Liver (tissue), 9 donors: ENCODE measurements around the gene HIVEP2. TPM values are rescaled to one million over a fixed set of nuclear protein-coding genes. Genes with fewer than 3 reads are reported as not detected.

Experiments used
- DNase-seq: peaks from one replicate; pipeline ENCODE4 v3.0.0-alpha.2; 2017; ENCODE audit warnings: low spot score
- H3K27ac ChIP-seq, 2 donors: one replicate each; pipeline ENCODE4 v1.7.0; 2013; ENCODE audit warnings: inconsistent platforms in 2 of 2, low read length in 2 of 2, control low read depth in 1 of 2, low read depth in 1 of 2, mild to moderate bottlenecking in 1 of 2
- H3K27me3 ChIP-seq, 4 donors: one replicate each; pipeline versions ENCODE4 v1.6.1 to v1.7.0; 2013; ENCODE audit warnings: low read length in 3 of 4, inconsistent platforms in 1 of 4, mild to moderate bottlenecking in 1 of 4, moderate library complexity in 1 of 4; ENCODE audit not compliant: control insufficient read depth in 4 of 4, insufficient read depth in 4 of 4
- H3K36me3 ChIP-seq, 4 donors: one replicate each; pipeline versions ENCODE4 v1.6.1 to v1.7.0; 2013; ENCODE audit warnings: low read length in 3 of 4, mild to moderate bottlenecking in 3 of 4, low read depth in 1 of 4, moderate library complexity in 1 of 4; ENCODE audit not compliant: control insufficient read depth in 4 of 4, insufficient read depth in 3 of 4
- H3K4me1 ChIP-seq, 4 donors: one replicate each; pipeline versions ENCODE4 v1.6.1 to v1.7.0; 2013; ENCODE audit warnings: low read length in 3 of 4, mild to moderate bottlenecking in 3 of 4, moderate library complexity in 1 of 4; ENCODE audit not compliant: control insufficient read depth in 4 of 4, insufficient read depth in 4 of 4
- H3K4me3 ChIP-seq, 3 donors: one replicate each; pipeline versions ENCODE4 v1.6.1 to v1.7.0; 2013; ENCODE audit warnings: low read length in 3 of 3, control low read depth in 1 of 3, low read depth in 1 of 3, mild to moderate bottlenecking in 1 of 3
- H3K9ac ChIP-seq, 2 donors: one replicate each; pipeline ENCODE4 v1.7.0; 2013; ENCODE audit warnings: low read length in 2 of 2, mild to moderate bottlenecking in 2 of 2, moderate library complexity in 2 of 2, control low read depth in 1 of 2, low read depth in 1 of 2
- H3K9me3 ChIP-seq, 4 donors: one replicate each; pipeline versions ENCODE4 v1.6.1 to v1.7.0; 2013; ENCODE audit warnings: low read length in 3 of 4; ENCODE audit not compliant: control insufficient read depth in 4 of 4
- EGR1 ChIP-seq, 2 donors: IDR thresholded peaks; 2 replicates each; pipeline ENCODE4 v1.6.1; 2016 to 2018; ENCODE audit warnings: antibody characterized with exemption in 2 of 2, low read depth in 2 of 2
- FOXA1 ChIP-seq: IDR thresholded peaks from 2 replicates; pipeline ENCODE4 v1.6.1; 2016; ENCODE audit warnings: antibody characterized with exemption
- GABPA ChIP-seq, 2 donors: IDR thresholded peaks in 1 of 2; conservative IDR thresholded peaks in 1 of 2; 2 replicates each; pipeline ENCODE4 v1.6.1; 2016; ENCODE audit warnings: antibody characterized with exemption in 2 of 2, mild to moderate bottlenecking in 1 of 2, moderate library complexity in 1 of 2
- HNF4A ChIP-seq, 2 donors: conservative IDR thresholded peaks; 2 replicates each; pipeline ENCODE4 v1.6.1; 2016; ENCODE audit warnings: antibody characterized with exemption in 2 of 2, mild to moderate bottlenecking in 2 of 2
- HNF4G ChIP-seq: IDR thresholded peaks from 2 replicates; pipeline ENCODE4 v1.6.1; 2016; ENCODE audit warnings: antibody characterized with exemption
- JUND ChIP-seq, 2 donors: IDR thresholded peaks; 2 replicates each; pipeline ENCODE4 v1.6.1; 2016; ENCODE audit warnings: antibody characterized with exemption in 2 of 2
- NR2F2 ChIP-seq: IDR thresholded peaks from 2 replicates; pipeline ENCODE4 v1.6.1; 2016; ENCODE audit warnings: antibody characterized with exemption
- RAD21 ChIP-seq, 2 donors: IDR thresholded peaks; 2 replicates each; pipeline ENCODE4 v1.6.1; 2016; ENCODE audit warnings: antibody characterized with exemption in 2 of 2, mild to moderate bottlenecking in 2 of 2
- RXRA ChIP-seq, 2 donors: IDR thresholded peaks; 2 replicates each; pipeline ENCODE4 v1.6.1; 2017 to 2018; ENCODE audit warnings: antibody characterized with exemption in 2 of 2, mild to moderate bottlenecking in 1 of 2
- SP1 ChIP-seq: IDR thresholded peaks from 2 replicates; pipeline ENCODE4 v1.6.1; 2018; ENCODE audit warnings: antibody characterized with exemption, mild to moderate bottlenecking
- YY1 ChIP-seq: IDR thresholded peaks from 2 replicates; pipeline ENCODE4 v1.6.1; 2016; ENCODE audit warnings: antibody characterized with exemption, mild to moderate bottlenecking
- WGBS: extraction: QIAGEN DNeasy Blood & Tissue Kit; methylation state at CpG from one replicate; pipeline ENCODE4 v1.1.7; 2013; 5-methylcytosine and 5-hydroxymethylcytosine counted together
- polyA plus RNA-seq, 2 donors: library from polyadenylated mRNA; stranded (reverse) in 1 of 2; unstranded in 1 of 2; fragments of 200-250 nt in 1 of 2; fragments of >200 nt in 1 of 2; fragmentation: Nextera tagmentation in 1 of 2; extraction: Ambion mirVana in 1 of 2; gene quantifications; one replicate each; pipeline versions ENCODE4 v1.2.1 to v1.2.3, GENCODE V29; 2013 to 2015
- total RNA-seq, 2 donors: library from RNA; depleted of rRNA; stranded (reverse); fragments of >200 nt; gene quantifications; one replicate each; pipeline ENCODE4 v1.2.3, GENCODE V29; 2014
- TF ChIP-seq, protein P1 (sequence below): IDR thresholded peaks from 2 replicates; pipeline ENCODE4 v1.6.1; 2016; ENCODE audit warnings: antibody characterized with exemption
- TF ChIP-seq, protein P2 (sequence below): IDR thresholded peaks from 2 replicates; pipeline ENCODE4 v1.6.1; 2016; ENCODE audit warnings: antibody characterized with exemption
- TF ChIP-seq, protein P3 (sequence below): IDR thresholded peaks from 2 replicates; pipeline ENCODE4 v1.6.1; 2016; ENCODE audit warnings: antibody characterized with exemption
- donor health status: healthy.
- donor health status: healthy.
- donor health status: healthy.
- donor health status: healthy.
- donor health status: healthy.

HIVEP2 gene
- total and polyA plus RNA-seq, 4 donors: 0.82 to 6.6 (median 1.3) TPM

DNA sequence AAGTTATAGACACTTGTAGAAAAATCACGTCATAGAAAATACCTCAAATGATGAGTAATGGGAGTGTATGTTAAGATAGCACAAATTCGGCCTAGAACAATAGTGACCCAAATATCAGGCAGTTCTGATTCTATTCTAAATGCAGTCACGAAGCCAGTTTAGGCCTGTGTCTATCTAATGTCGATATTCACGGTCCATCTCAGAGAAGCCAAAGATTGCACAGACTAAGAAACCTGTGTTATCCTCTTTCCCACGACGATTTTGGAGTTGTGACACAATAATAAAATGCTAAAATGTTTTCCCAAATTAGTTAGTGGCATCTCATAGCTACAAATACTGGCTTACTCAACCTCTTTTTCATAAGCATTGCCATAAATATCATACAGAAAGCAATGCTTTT, 4.0 kb downstream of the HIVEP2 start (continued):
- TF ChIP-seq, protein P1, sequence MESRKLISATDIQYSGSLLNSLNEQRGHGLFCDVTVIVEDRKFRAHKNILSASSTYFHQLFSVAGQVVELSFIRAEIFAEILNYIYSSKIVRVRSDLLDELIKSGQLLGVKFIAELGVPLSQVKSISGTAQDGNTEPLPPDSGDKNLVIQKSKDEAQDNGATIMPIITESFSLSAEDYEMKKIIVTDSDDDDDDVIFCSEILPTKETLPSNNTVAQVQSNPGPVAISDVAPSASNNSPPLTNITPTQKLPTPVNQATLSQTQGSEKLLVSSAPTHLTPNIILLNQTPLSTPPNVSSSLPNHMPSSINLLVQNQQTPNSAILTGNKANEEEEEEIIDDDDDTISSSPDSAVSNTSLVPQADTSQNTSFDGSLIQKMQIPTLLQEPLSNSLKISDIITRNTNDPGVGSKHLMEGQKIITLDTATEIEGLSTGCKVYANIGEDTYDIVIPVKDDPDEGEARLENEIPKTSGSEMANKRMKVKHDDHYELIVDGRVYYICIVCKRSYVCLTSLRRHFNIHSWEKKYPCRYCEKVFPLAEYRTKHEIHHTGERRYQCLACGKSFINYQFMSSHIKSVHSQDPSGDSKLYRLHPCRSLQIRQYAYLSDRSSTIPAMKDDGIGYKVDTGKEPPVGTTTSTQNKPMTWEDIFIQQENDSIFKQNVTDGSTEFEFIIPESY: no peak
- TF ChIP-seq JUND (IDR thresholded peaks at IDR 0.05) (no peak), RXRA (IDR thresholded peaks at IDR 0.05) (no peak), EGR1 (IDR thresholded peaks at IDR 0.05; ENCODE audit: low read depth in 2 of 2) (no peak), NR2F2 (no peak), SP1 (no peak), HNF4A (conservative IDR thresholded peaks at IDR 0.05) (no peak)

DNA sequence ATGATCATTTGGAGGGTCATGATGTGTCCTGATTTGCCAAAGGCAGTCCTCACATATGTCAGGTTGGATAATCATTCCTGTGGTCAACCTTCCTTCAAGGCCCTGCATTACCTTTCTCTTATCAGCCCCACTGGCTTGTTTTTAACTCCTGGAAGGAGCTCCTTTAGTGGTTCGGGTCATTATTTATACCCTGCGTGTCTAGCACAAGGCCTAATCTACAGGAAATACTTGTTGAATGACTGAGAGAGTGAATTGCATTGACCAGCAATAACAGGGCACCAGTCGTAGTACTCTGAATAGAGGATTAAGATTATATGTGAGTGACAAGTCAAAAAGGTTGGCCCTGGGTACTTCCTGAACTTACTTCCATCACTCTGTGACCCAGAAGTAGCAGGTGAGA, 4.5 kb downstream of the HIVEP2 start:
- WGBS: 80% methylated on average over 3 of the region's 3 CpGs
- H3K27ac ChIP-seq: no peak overlapping the region
- no peak overlapping the region for H3K4me3 ChIP-seq
- no peak for DNase-seq
- H3K27me3 ChIP-seq: no peaks in the 10 kb centered on the region
- no peaks in the 10 kb centered on the region for H3K9me3 ChIP-seq
- no peak for TF ChIP-seq RXRA (IDR thresholded peaks at IDR 0.05)
- no peak for TF ChIP-seq RAD21 (IDR thresholded peaks at IDR 0.05)
- TF ChIP-seq, protein P2, sequence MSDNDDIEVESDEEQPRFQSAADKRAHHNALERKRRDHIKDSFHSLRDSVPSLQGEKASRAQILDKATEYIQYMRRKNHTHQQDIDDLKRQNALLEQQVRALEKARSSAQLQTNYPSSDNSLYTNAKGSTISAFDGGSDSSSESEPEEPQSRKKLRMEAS: no peak
- TF ChIP-seq FOXA1: no peak
- no peak for TF ChIP-seq SP1
- TF ChIP-seq, protein P1: no peak
- no peak for TF ChIP-seq JUND (IDR thresholded peaks at IDR 0.05)
- TF ChIP-seq YY1: no peak
- TF ChIP-seq, protein P3, sequence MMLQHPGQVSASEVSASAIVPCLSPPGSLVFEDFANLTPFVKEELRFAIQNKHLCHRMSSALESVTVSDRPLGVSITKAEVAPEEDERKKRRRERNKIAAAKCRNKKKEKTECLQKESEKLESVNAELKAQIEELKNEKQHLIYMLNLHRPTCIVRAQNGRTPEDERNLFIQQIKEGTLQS: no peak
- TF ChIP-seq EGR1 (IDR thresholded peaks at IDR 0.05; ENCODE audit: low read depth in 2 of 2): no peak
- no peak for TF ChIP-seq NR2F2
- H3K36me3 ChIP-seq: no peaks in the 10 kb centered on the region
- no peak overlapping the region for H3K9ac ChIP-seq
- H3K4me1 ChIP-seq: peaks cover 0 to 14% (median 8%) of the 10 kb centered on the region in 4 donors

DNA sequence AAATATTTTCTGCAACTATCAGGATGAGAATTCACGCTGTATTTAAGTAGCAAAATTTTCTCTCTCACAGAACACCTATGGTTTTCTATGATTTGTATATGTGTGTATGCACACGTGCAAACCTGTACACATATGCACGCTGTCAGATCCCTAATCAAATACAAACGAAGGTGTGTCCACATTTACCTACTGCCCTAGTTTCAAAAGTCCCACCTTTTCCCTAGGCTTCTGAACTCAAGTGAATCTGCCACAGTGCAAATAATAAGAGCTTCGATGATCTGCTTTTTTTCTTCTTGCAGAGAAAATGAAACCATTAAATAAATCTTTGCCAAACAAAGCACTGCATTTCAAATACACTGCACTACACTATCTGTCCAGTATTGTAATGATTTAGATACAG, 6.5 kb downstream of the HIVEP2 start:
- Histone ChIP-seq H3K27me3 (no peaks in the 10 kb centered on the region), H3K9me3 (no peaks in the 10 kb centered on the region), H3K4me3 (peak overlapping the region in 1 of 3 donors; percentile 16), H3K9ac (peak overlapping the region in 1 of 2 donors; percentile 29), H3K4me1 (peaks cover 5 to 22% (median 16%) of the 10 kb centered on the region in 4 donors), H3K36me3 (no peaks in the 10 kb centered on the region), H3K27ac (no peak overlapping the region)
- DNase-seq: no peak
- peak; percentile 19 for TF ChIP-seq SP1
- peak in 1 of 2 donors; percentile 32 for TF ChIP-seq RXRA (IDR thresholded peaks at IDR 0.05)
- no peak for TF ChIP-seq GABPA (IDR thresholded peaks at IDR 0.05 in 1 of 2, conservative IDR thresholded peaks at IDR 0.05 in 1 of 2)
- TF ChIP-seq, protein P1: peak; percentile 9
- no peak for TF ChIP-seq HNF4G
- TF ChIP-seq HNF4A (conservative IDR thresholded peaks at IDR 0.05): peak; percentile 59 to 67
- TF ChIP-seq, protein P2: no peak
- 36% methylated on average over 5 of the region's 5 CpGs for WGBS
